Measurements from ENCODE around the gene TRERF1.

DNA sequence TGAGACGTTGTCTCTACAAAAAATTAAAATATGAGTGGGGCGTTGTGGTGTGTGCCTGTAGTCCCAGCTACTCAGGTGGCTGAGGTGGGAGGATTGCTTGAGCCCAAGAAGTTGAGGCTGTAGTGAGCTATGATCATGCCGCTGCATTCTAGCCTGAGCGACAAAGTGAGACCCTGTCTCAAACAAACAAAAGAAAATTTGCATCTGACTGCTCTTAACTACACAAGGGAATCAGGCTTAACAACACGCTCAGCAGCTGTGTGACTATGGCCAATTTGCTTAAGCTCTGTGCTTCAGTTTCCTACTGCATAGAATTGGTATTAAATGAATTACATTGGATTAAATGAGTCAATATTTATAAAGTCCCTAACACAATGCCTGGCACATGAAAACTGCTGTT is 209.8 kb downstream of the TRERF1 start:
- TF ChIP-seq GTF2F1 (IDR thresholded peaks at IDR 0.05; ENCODE audit: borderline replicate concordance, low read depth, low read length) = no peak
- no peak for TF ChIP-seq RAD21 (IDR thresholded peaks at IDR 0.05 in 1 of 2, conservative IDR thresholded peaks at IDR 0.05 in 1 of 2; ENCODE audit: low read depth in 2 of 2, low read length in 2 of 2)
- TF ChIP-seq, protein P1, sequence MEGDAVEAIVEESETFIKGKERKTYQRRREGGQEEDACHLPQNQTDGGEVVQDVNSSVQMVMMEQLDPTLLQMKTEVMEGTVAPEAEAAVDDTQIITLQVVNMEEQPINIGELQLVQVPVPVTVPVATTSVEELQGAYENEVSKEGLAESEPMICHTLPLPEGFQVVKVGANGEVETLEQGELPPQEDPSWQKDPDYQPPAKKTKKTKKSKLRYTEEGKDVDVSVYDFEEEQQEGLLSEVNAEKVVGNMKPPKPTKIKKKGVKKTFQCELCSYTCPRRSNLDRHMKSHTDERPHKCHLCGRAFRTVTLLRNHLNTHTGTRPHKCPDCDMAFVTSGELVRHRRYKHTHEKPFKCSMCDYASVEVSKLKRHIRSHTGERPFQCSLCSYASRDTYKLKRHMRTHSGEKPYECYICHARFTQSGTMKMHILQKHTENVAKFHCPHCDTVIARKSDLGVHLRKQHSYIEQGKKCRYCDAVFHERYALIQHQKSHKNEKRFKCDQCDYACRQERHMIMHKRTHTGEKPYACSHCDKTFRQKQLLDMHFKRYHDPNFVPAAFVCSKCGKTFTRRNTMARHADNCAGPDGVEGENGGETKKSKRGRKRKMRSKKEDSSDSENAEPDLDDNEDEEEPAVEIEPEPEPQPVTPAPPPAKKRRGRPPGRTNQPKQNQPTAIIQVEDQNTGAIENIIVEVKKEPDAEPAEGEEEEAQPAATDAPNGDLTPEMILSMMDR (IDR thresholded peaks at IDR 0.05; ENCODE audit: control extremely low read depth in 1 of 3, insufficient read depth in 1 of 3, low read depth in 1 of 3, low read length in 3 of 3) = no peak
- TF ChIP-seq, protein P2, sequence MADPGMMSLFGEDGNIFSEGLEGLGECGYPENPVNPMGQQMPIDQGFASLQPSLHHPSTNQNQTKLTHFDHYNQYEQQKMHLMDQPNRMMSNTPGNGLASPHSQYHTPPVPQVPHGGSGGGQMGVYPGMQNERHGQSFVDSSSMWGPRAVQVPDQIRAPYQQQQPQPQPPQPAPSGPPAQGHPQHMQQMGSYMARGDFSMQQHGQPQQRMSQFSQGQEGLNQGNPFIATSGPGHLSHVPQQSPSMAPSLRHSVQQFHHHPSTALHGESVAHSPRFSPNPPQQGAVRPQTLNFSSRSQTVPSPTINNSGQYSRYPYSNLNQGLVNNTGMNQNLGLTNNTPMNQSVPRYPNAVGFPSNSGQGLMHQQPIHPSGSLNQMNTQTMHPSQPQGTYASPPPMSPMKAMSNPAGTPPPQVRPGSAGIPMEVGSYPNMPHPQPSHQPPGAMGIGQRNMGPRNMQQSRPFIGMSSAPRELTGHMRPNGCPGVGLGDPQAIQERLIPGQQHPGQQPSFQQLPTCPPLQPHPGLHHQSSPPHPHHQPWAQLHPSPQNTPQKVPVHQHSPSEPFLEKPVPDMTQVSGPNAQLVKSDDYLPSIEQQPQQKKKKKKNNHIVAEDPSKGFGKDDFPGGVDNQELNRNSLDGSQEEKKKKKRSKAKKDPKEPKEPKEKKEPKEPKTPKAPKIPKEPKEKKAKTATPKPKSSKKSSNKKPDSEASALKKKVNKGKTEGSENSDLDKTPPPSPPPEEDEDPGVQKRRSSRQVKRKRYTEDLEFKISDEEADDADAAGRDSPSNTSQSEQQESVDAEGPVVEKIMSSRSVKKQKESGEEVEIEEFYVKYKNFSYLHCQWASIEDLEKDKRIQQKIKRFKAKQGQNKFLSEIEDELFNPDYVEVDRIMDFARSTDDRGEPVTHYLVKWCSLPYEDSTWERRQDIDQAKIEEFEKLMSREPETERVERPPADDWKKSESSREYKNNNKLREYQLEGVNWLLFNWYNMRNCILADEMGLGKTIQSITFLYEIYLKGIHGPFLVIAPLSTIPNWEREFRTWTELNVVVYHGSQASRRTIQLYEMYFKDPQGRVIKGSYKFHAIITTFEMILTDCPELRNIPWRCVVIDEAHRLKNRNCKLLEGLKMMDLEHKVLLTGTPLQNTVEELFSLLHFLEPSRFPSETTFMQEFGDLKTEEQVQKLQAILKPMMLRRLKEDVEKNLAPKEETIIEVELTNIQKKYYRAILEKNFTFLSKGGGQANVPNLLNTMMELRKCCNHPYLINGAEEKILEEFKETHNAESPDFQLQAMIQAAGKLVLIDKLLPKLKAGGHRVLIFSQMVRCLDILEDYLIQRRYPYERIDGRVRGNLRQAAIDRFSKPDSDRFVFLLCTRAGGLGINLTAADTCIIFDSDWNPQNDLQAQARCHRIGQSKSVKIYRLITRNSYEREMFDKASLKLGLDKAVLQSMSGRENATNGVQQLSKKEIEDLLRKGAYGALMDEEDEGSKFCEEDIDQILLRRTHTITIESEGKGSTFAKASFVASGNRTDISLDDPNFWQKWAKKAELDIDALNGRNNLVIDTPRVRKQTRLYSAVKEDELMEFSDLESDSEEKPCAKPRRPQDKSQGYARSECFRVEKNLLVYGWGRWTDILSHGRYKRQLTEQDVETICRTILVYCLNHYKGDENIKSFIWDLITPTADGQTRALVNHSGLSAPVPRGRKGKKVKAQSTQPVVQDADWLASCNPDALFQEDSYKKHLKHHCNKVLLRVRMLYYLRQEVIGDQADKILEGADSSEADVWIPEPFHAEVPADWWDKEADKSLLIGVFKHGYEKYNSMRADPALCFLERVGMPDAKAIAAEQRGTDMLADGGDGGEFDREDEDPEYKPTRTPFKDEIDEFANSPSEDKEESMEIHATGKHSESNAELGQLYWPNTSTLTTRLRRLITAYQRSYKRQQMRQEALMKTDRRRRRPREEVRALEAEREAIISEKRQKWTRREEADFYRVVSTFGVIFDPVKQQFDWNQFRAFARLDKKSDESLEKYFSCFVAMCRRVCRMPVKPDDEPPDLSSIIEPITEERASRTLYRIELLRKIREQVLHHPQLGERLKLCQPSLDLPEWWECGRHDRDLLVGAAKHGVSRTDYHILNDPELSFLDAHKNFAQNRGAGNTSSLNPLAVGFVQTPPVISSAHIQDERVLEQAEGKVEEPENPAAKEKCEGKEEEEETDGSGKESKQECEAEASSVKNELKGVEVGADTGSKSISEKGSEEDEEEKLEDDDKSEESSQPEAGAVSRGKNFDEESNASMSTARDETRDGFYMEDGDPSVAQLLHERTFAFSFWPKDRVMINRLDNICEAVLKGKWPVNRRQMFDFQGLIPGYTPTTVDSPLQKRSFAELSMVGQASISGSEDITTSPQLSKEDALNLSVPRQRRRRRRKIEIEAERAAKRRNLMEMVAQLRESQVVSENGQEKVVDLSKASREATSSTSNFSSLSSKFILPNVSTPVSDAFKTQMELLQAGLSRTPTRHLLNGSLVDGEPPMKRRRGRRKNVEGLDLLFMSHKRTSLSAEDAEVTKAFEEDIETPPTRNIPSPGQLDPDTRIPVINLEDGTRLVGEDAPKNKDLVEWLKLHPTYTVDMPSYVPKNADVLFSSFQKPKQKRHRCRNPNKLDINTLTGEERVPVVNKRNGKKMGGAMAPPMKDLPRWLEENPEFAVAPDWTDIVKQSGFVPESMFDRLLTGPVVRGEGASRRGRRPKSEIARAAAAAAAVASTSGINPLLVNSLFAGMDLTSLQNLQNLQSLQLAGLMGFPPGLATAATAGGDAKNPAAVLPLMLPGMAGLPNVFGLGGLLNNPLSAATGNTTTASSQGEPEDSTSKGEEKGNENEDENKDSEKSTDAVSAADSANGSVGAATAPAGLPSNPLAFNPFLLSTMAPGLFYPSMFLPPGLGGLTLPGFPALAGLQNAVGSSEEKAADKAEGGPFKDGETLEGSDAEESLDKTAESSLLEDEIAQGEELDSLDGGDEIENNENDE (IDR thresholded peaks at IDR 0.05; ENCODE audit: insufficient replicate concordance, low read length) = no peak
- no peak for TF ChIP-seq USF2 (IDR thresholded peaks at IDR 0.05; ENCODE audit: low read length)
- no peak for TF ChIP-seq EZH2 (IDR thresholded peaks at IDR 0.05; ENCODE audit: low read depth, low read length, severe bottlenecking)
- TF ChIP-seq POLR2AphosphoS5 (IDR thresholded peaks at IDR 0.05; ENCODE audit: low read depth, low read length) = no peak
- no peak for TF ChIP-seq RFX5 (IDR thresholded peaks at IDR 0.05; ENCODE audit: borderline replicate concordance, low read depth, low read length)
- no peak for TF ChIP-seq EP300 (IDR thresholded peaks at IDR 0.05; ENCODE audit: borderline replicate concordance in 1 of 2, low read depth in 2 of 2, low read length in 2 of 2)
- no peak for TF ChIP-seq POLR2A (IDR thresholded peaks at IDR 0.05; ENCODE audit: control extremely low read depth in 1 of 2, low read depth in 2 of 2, low read length in 2 of 2)
- TF ChIP-seq ASH2L (IDR thresholded peaks at IDR 0.05; ENCODE audit: low read length) = no peak
- TF ChIP-seq TEAD4 (IDR thresholded peaks at IDR 0.05; ENCODE audit: low read depth, low read length) = no peak
- 0 out of 2 replicates have a peak, but pooled peaks have one; percentile 26 for TF ChIP-seq SP1 (IDR thresholded peaks at IDR 0.05; ENCODE audit: low read depth, low read length)

Measured in H1 (cell line).